Measurements from ENCODE around the gene SIM1. TPM values are rescaled to one million over a fixed set of nuclear protein-coding genes. Genes with fewer than 3 reads are reported as not detected.
A peak's percentile ranks its signal among the peaks of the same experiment; 100 is the strongest.
"Not testable (repeated sequence)": the region's sequence is repeated elsewhere in the genome, so short reads cannot be mapped to it uniquely, and the experiment has no call there.

Gene SIM1
- total RNA-seq, 1 donor from 2014 or later = not detected

DNA sequence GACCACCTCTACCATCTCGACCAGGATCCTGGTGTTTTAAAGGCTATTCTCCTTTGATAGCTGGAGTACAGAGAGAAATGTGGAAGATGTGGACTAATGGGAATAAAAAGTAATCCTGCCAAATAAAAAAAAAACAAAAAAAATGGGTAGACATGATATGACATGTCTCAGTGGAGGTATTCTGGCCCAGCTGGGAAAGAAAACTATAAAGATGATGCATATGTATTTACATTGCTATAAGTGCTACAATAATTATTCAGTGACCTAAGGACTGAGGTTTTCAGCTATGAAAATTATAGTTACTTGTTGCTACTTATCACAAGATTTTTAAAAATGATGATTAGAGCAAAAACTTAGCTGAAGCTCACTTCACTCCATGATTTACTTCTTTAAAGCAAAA is 101.1 kb downstream of the SIM1 start:
- TF ChIP-seq EZH2 (IDR thresholded peaks at IDR 0.05) (no peak), EZH2phosphoT487 (IDR thresholded peaks at IDR 0.05) (no peak)
- TF ChIP-seq, protein P1, sequence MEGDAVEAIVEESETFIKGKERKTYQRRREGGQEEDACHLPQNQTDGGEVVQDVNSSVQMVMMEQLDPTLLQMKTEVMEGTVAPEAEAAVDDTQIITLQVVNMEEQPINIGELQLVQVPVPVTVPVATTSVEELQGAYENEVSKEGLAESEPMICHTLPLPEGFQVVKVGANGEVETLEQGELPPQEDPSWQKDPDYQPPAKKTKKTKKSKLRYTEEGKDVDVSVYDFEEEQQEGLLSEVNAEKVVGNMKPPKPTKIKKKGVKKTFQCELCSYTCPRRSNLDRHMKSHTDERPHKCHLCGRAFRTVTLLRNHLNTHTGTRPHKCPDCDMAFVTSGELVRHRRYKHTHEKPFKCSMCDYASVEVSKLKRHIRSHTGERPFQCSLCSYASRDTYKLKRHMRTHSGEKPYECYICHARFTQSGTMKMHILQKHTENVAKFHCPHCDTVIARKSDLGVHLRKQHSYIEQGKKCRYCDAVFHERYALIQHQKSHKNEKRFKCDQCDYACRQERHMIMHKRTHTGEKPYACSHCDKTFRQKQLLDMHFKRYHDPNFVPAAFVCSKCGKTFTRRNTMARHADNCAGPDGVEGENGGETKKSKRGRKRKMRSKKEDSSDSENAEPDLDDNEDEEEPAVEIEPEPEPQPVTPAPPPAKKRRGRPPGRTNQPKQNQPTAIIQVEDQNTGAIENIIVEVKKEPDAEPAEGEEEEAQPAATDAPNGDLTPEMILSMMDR (IDR thresholded peaks at IDR 0.05) = no peak
- Mint-ChIP-seq H3K27ac (no peak overlapping the region), H3K4me3 (no peak overlapping the region), H3K9me3 (peaks cover 2% of the 10 kb centered on the region), H3K4me1 (peaks cover 11% of the 10 kb centered on the region), H3K27me3 (ENCODE audit: insufficient read depth, low read depth) (no peaks in the 10 kb centered on the region), H3K36me3 (no peaks in the 10 kb centered on the region)
- Histone ChIP-seq H3K9me3 (ENCODE audit: low read depth) (no peaks in the 10 kb centered on the region), H2AFZ (replicated peaks) (no peak overlapping the region), H3K79me2 (ENCODE audit: low read depth) (no peaks in the 10 kb centered on the region), H3K4me1 (peaks cover 11% of the 10 kb centered on the region), H3K4me2 (no peak overlapping the region), H3K27ac (no peak overlapping the region), H3K27me3 (no peaks in the 10 kb centered on the region), H3F3A (ENCODE audit: low read depth) (no peaks in the 10 kb centered on the region), H3K4me3 (no peak overlapping the region), H3K36me3 (no peaks in the 10 kb centered on the region), H4K20me1 (ENCODE audit: low read depth) (no peaks in the 10 kb centered on the region), H3K9ac (no peak overlapping the region)
- no peak for DNase-seq (ENCODE audit: low spot score)

DNA sequence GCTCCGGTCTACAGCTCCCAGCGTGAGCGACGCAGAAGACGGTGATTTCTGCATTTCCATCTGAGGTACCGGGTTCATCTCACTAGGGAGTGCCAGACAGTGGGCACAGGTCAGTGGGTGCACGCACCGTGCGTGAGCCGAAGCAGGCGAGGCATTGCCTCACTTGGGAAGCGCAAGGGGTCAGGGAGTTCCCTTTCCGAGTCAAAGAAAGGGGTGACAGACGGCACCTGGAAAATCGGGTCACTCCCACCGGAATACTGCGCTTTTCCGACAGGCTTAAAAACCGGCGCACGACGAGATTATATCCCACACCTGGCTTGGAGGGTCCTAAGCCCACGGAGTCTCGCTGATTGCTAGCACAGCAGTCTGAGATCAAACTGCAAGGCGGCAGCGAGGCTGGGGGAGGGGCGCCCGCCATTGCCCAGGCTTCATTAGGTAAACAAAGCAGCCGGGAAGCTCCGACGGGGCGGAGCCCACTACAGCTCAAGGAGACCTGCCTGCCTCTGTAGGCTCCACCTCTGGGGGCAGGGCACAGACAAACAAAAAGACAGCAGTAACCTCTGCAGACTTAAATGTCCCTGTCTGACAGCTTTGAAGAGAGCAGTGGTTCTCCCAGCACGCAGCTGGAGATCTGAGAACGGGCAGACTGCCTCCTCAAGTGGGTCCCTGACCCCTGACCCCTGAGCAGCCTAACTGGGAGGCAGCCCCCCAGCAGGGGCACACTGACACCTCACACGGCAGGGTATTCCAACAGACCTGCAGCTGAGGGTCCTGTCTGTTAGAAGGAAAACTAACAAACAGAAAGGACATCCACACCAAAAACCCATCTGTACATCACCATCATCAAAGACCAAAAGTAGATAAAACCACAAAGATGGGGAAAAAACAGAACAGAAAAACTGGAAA is 109.7 kb downstream of the SIM1 start:
- not testable (repeated sequence) for H3K36me3 ChIP-seq; H3K27me3 Mint-ChIP-seq (ENCODE audit: insufficient read depth, low read depth); H3K4me3 Mint-ChIP-seq; H3K4me1 ChIP-seq; H3K27ac Mint-ChIP-seq; H3K9ac ChIP-seq; H3K79me2 ChIP-seq (ENCODE audit: low read depth); H3K4me2 ChIP-seq; H3K4me1 Mint-ChIP-seq; H3K9me3 ChIP-seq (ENCODE audit: low read depth); H3K27ac ChIP-seq; H3K36me3 Mint-ChIP-seq; H4K20me1 ChIP-seq (ENCODE audit: low read depth); H3F3A ChIP-seq (ENCODE audit: low read depth); H3K4me3 ChIP-seq; H3K27me3 ChIP-seq; H3K9me3 Mint-ChIP-seq
- peak overlapping the region; percentile 34 for H2AFZ ChIP-seq (replicated peaks)
- DNase-seq (ENCODE audit: low spot score) = peak; percentile 70

DNA sequence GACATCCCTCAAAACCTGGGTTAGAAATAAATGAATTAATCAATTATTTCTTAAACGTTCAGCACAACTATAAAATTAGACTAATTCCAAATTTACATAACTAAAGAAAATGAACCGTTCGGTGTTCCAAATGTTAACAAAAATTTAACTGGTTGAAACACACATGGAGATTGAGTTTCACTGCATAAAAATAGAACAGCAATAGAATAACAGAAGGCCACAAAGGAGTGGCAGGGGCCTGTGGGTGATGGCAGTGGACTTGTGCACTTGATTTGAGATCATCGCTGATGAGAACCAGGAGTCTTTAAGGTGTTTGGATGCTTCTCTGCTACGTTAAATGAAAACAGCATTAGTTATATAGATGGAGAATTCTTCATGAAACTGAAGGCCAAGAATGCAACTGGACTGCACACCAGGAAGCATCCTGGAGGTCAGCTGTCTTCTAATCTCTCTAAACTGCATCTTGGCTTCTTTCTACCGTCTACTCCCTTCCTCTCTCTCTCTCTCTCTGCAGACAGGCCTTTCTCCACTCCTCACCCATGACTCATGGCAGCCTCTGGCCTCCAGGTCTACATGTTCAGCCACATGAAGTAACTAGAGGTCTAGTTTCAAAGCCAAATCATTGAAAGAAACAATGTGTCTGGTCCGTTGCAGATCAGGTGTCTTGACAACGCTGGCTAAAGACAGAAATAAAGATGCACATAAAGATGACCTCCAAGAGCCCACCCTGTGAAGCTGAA is 111.3 kb downstream of the SIM1 start:
- Histone ChIP-seq H3K4me1 (peaks cover 18% of the 10 kb centered on the region), H3K9me3 (ENCODE audit: low read depth) (no peaks in the 10 kb centered on the region), H3K79me2 (ENCODE audit: low read depth) (no peaks in the 10 kb centered on the region), H3K36me3 (no peaks in the 10 kb centered on the region), H3K27me3 (no peaks in the 10 kb centered on the region), H3K4me3 (no peak overlapping the region), H3F3A (ENCODE audit: low read depth) (peaks cover 13% of the 10 kb centered on the region), H3K4me2 (no peak overlapping the region), H3K27ac (no peak overlapping the region), H3K9ac (no peak overlapping the region), H4K20me1 (ENCODE audit: low read depth) (no peaks in the 10 kb centered on the region), H2AFZ (replicated peaks) (no peak overlapping the region)
- Mint-ChIP-seq H3K36me3 (no peaks in the 10 kb centered on the region), H3K4me1 (peaks cover 17% of the 10 kb centered on the region), H3K4me3 (no peak overlapping the region), H3K27me3 (ENCODE audit: insufficient read depth, low read depth) (no peaks in the 10 kb centered on the region), H3K27ac (no peak overlapping the region), H3K9me3 (peaks cover 2% of the 10 kb centered on the region)
- no peak for TF ChIP-seq EZH2 (IDR thresholded peaks at IDR 0.05)
- no peak for TF ChIP-seq EZH2phosphoT487 (IDR thresholded peaks at IDR 0.05)
- TF ChIP-seq, protein P1 (IDR thresholded peaks at IDR 0.05) = no peak
- no peak for DNase-seq (ENCODE audit: low spot score)

All from neural progenitor cell (in vitro differentiated cells).